GM21360 (cell line): ENCODE results near the gene KDM2A.

ENCODE experiments used
- ATAC-seq: cut with Tn5 transposase; IDR thresholded peaks from one replicate; pipeline ENCODE4 v1.9.1; 2021; ENCODE audit warnings: mild to moderate bottlenecking, moderate library complexity; ENCODE audit not compliant: unreplicated experiment

Gene KDM2A

DNA sequence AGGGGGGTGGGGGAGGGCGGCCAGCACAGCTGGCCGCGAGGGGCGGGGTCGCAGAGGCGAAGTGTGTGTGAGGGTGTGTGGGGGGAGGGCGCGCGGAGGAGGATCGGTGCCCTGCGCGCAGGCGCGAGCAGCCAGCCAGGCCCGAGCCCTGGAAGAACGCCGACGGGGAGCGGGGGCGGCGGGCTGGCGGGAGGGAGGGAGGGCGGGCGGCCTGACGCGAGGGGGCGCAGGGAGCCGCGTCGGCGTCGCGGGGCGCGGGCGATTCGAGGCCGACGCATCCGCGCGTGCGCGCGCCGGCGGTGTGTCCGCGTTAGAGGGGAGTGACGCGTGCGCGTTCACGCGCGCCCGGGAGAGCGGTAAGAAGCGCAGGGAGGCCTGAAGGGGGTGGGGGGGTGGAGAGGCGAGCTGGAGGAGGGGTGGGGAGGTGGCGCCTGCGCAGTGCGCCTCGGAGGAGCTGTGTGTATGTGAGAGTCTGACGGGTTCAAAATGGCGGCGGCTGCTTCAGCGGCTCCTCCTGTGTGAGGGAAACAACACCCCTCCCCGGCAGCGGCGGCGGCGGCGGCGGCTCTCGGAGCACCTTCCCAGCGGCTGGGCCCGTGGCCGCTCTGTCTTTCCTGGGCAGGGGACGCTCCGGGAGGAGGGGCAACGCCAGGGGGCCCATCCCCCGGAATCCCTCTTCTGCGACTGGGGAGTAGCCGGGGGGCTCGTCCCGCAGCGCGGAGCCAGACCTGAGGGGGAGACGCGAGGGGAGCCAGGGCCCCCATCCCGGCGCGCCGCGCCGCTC is at the start of gene KDM2A:
Gene KDM2A (plus strand): TSS at position 463 of the 784 bp plus-strand sequence. CDS start 2,054 bp downstream, outside the sequence.
- ATAC-seq = peak; percentile 56

- no peak for ATAC-seq
Observed at GRCh38 chr11:67071420-67072284, 47.4 kb upstream of the KDM2A start.

DNA sequence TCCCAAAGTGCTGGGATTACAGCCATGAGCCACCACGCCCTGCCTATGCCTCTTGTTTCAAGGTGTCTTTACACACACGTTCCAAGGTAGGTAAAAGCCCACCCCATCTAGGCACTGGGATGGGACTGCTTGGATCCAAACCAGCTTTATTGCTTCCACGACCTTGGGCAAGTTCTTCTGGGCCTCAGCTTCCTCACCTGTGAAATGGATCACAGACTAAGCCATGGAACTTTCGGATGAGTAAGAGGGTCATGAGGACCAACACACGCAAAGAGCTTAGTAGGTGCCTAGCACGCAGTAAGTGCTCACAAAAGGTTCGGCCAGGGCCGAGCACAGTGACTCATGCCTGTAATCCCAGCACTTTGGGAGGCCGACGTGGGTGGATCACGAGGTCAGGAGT is 46.8 kb upstream of the KDM2A start:
- no peak for ATAC-seq

DNA sequence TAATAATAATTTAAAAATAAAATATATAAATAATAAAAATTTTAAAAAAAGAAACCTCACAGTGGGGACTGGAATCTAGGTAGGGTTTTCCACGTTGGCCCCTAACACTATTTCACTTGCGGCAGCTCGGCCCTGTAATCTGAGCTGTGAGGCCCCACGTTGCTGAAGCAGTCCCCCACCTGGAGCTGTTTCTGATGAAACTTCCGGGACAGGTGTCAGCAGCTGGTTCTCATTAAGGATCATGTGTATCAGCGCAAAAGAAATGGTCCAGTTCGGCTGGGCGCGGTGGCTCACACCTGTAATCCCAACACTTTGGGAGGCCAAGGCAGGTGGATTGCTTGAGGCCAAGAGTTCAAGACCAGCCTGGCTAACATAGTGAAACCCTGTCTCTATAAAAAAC is 45.2 kb upstream of the KDM2A start:
- ATAC-seq = no peak

DNA sequence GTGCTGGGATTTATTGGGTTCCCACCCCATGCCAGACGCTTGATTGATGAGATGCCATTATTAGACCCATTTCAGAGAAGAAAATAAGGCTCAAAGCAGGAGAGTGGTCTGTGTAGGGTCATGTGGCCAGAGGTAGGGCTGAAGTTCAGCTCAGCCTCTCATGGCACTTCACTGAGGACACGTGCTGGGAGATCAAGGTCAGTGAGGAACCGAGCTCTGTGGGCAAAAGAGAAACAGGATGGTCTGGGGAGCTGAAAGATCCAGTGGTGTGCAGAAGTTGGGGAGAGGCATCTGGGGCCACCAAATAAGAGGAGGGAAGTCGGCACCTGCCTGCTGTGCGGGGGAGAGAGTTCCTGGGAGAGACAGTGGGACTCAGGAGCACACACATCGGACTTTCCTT is 42.9 kb upstream of the KDM2A start:
- no peak for ATAC-seq

- no peak for ATAC-seq
Observed at GRCh38 chr11:67079065-67079705, 39.9 kb upstream of the KDM2A start.

DNA sequence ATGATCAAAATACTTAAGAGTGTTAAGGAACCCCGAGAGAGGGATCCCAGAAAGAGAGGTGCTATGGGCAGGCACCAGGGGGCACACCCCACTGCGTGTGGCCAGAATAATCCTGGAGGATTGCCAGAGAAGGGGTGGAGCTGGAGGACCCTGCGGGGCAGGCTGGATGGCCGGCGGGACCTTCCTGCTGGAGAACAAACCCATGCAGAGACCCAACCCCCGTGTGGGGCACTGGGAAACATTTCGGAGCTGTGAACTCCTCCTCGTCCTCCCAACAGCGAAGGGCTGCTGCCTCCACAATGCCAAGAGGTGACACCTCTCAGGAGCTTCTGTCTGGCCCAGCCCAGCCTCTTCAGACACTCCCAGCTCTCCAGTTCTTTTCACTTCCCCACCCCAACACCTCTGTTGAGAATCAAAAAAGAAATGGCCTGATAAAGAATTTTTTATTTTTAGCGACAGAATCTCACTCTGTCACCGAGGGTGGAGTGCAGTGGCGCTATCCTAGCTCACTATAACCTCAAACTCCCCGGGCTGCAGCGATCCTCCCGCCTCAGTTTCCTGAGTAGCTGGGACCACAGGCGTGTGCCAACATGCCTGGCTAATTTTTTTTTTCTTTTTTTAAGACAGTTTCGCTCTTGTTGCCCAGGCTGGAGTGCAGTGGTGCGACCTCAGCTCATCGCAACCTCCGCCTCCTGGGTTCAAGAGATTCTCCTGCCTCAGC is 36.8 kb upstream of the KDM2A start:
- no peak for ATAC-seq

GRCh38 chr11:67083786-67084366 is 35.2 kb upstream of the KDM2A start:
- no peak for ATAC-seq

DNA sequence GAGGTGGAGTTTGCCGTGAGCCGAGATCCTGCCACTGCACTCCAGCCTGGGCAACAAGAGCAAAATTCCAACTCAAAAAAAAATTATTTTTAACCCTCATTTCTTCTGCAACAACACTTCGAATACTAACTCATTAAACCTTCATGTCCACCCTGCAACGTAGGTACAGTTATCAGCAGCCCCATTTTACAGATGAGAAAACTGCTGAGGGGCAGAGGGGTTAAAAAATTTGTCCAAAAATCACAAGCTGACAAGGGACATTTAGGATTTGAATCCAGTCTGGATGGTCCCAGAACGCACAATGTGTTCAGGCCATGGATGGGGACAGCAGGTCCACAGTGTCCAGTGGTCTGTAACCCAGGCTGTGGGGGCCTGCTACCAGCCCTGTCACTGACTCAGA is 33.4 kb upstream of the KDM2A start:
- ATAC-seq = no peak

DNA sequence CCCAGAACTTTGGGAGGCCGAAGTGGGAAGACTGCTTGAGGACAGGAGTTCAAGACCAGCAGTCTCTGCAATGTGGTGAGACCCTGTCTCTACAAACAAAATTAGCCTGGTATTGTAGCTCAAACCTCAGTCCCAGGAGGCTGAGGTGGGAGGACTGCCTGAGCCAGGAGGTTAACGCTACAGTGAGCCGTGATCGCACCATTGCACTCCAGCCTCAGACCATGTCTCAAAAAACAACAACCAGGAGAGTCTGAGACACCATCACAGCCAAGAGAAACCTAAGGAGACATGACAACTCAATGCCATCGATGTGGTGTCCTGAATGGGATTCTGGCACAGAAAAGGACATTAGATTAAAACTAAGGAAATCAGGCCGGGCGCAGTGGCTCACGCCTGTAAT is 28.3 kb upstream of the KDM2A start:
- no peak for ATAC-seq

DNA sequence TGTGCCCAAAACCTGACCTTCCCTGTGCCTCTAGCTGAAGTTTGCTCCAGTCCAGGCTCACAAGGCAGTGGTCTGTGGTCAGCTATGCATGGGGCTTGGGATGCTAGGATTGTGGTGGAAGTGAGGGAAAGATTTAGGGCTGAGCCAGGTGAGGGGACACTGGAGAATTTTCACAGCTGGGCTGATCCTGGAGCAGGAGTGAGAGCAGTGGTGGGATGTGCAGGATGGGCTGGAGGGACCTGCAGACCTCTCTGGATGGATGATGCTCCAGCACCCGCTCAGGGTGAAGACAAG is 23.9 kb upstream of the KDM2A start:
- ATAC-seq = no peak

GRCh38 chr11:67098799-67099429 is 20.1 kb upstream of the KDM2A start:
- ATAC-seq = no peak

- no peak for ATAC-seq
Observed at GRCh38 chr11:67099831-67100324, 19.2 kb upstream of the KDM2A start.

- ATAC-seq = no peak
Observed at GRCh38 chr11:67102664-67103063, 16.4 kb upstream of the KDM2A start.

- ATAC-seq = no peak
Observed at GRCh38 chr11:67105964-67106363, 13.1 kb upstream of the KDM2A start.

DNA sequence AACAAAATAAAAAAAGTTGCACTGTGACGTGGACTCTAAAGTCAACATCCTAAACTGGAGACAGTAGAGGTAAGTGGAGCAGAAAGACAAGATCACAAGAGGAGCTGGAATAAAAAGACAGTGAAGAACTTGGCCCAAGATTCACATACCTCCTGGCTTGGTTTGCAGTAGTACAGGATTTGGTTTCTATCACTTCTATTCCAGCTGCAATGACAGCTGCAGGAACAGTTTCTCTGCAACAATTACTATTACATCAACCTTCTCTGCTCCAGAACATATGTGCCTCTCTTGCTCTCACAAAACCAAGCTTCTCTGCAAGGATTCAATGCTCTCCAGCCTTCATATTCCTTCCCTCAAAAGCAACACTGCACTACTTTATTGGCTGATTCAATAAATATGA is 7.8 kb upstream of the KDM2A start:
- ATAC-seq = no peak

- peak; percentile 52 for ATAC-seq
Observed at GRCh38 chr11:67113231-67113721, 5.8 kb upstream of the KDM2A start.

DNA sequence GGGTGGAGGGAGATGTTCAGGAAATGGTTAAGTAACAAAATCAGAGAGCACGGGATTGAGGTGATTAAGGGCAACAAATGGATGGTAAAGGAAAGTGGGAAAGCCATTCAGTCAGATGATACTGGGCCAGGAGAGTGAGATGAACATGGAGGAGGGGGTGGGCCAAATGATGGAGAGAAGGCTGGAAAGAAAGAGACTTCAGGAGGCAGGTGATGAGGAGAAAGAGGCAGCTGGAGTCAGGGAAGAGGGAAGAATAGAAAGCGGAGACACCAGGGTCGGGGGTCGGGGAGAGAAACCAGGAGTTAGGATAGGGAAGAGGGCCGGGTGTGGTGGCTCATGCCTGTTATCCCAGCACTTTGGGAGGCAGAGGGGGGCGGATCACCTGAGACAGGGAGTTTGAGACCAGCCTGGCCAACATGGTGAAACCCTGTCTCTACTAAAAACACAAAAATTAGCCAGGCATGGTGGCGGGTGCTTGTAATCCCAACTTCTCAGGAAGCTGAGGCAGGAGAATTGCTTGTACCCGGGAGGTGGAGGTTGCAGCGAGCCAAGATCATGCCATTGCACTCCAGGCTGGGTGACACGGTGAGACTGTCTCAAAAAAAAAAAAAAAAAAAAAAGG is 4.7 kb upstream of the KDM2A start:
- ATAC-seq = no peak

- ATAC-seq = no peak
Observed at GRCh38 chr11:67116758-67117105, 2.3 kb upstream of the KDM2A start.

DNA sequence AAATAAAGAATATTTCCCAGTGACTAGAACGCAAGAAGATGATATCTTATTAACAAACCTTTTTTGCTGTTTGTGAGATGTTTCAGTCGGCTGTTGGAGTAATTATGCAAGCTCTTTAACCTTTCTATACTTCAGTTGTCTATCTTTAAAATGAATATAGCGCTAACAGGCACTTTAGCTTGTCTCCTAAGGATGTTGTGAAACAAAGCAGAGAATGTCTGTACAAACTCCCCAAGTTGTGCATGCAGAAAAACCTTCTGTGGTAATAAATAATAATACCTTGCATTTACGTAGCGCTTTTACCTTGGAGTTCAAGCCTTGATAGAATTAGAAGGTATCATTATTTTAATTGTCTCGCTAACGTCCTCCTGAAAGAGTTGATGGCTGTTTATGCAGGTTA is 1.9 kb upstream of the KDM2A start:
- ATAC-seq = no peak
